ENCODE data around the gene SCAPER. TPM values are rescaled to one million over a fixed set of nuclear protein-coding genes. Genes with fewer than 3 reads are reported as not detected.

SCAPER gene
- total and polyA plus RNA-seq, 4 donors: 3.3 to 18.0 (median 9.9) TPM

GRCh38 chr15:76333309-76333708 is 571.8 kb downstream of the SCAPER start (continued):
- TF ChIP-seq SP1 (IDR thresholded peaks at IDR 0.05) (no peak), ZBTB33 (IDR thresholded peaks at IDR 0.05) (no peak), NR2F2 (IDR thresholded peaks at IDR 0.05) (no peak), RAD21 (IDR thresholded peaks at IDR 0.05) (no peak), HNF4A (conservative IDR thresholded peaks at IDR 0.05) (no peak), TAF1 (conservative IDR thresholded peaks at IDR 0.05) (no peak), HNF4G (IDR thresholded peaks at IDR 0.05) (no peak)

GRCh38 chr15:76332796-76333195 is 572.3 kb downstream of the SCAPER start:
- Histone ChIP-seq H3K27ac (ENCODE audit: low read depth in 1 of 2, low read length in 2 of 2) (no peak overlapping the region), H3K9ac (ENCODE audit: low read depth in 1 of 2, low read length in 2 of 2) (no peak overlapping the region), H3K4me3 (ENCODE audit: low read depth in 1 of 3, low read length in 3 of 3) (no peak overlapping the region), H3K27me3 (ENCODE audit: control insufficient read depth in 4 of 4, insufficient read depth in 4 of 4, low read length in 3 of 4) (peaks cover 0 to 19% (median 9%) of the 10 kb centered on the region in 4 donors), H3K4me1 (ENCODE audit: control insufficient read depth in 4 of 4, insufficient read depth in 4 of 4, low read length in 3 of 4) (peaks cover 0 to 18% (median 8%) of the 10 kb centered on the region in 4 donors), H3K9me3 (ENCODE audit: control insufficient read depth in 4 of 4, low read length in 3 of 4) (peaks cover 0 to 9% (median 0%) of the 10 kb centered on the region in 4 donors), H3K36me3 (ENCODE audit: control insufficient read depth in 4 of 4, insufficient read depth in 3 of 4, low read depth in 1 of 4, low read length in 3 of 4) (no peaks in the 10 kb centered on the region)
- WGBS: 92% methylated on average over 1 of the region's 1 CpG
- DNase-seq (ENCODE audit: low spot score): no peak
- TF ChIP-seq JUND (IDR thresholded peaks at IDR 0.05) (no peak), YY1 (IDR thresholded peaks at IDR 0.05) (no peak), RAD21 (IDR thresholded peaks at IDR 0.05) (no peak), NR2F2 (IDR thresholded peaks at IDR 0.05) (no peak), HNF4G (IDR thresholded peaks at IDR 0.05) (no peak), ZBTB33 (IDR thresholded peaks at IDR 0.05) (no peak), TAF1 (conservative IDR thresholded peaks at IDR 0.05) (no peak), CTCF (IDR thresholded peaks at IDR 0.05; ENCODE audit: low read depth, low read length, missing input control) (no peak), MAX (IDR thresholded peaks at IDR 0.05) (no peak)

- Histone ChIP-seq H3K4me3 (ENCODE audit: low read depth in 1 of 3, low read length in 3 of 3) (no peak overlapping the region), H3K4me1 (ENCODE audit: control insufficient read depth in 4 of 4, insufficient read depth in 4 of 4, low read length in 3 of 4) (peaks cover 0 to 5% (median 2%) of the 10 kb centered on the region in 4 donors), H3K27me3 (ENCODE audit: control insufficient read depth in 4 of 4, insufficient read depth in 4 of 4, low read length in 3 of 4) (peaks cover 0 to 4% (median 1%) of the 10 kb centered on the region in 4 donors), H3K9ac (ENCODE audit: low read depth in 1 of 2, low read length in 2 of 2) (no peak overlapping the region), H3K27ac (ENCODE audit: low read depth in 1 of 2, low read length in 2 of 2) (no peak overlapping the region), H3K9me3 (ENCODE audit: control insufficient read depth in 4 of 4, low read length in 3 of 4) (peaks cover 0 to under 1% (median 0%) of the 10 kb centered on the region in 4 donors), H3K36me3 (ENCODE audit: control insufficient read depth in 4 of 4, insufficient read depth in 3 of 4, low read depth in 1 of 4, low read length in 3 of 4) (no peaks in the 10 kb centered on the region)
- WGBS: 60% methylated on average over 7 of the region's 7 CpGs
- no peak for DNase-seq (ENCODE audit: low spot score)
- TF ChIP-seq NR2F2 (IDR thresholded peaks at IDR 0.05) (no peak), RAD21 (IDR thresholded peaks at IDR 0.05) (peak; percentile 84 to 90), FOXA2 (IDR thresholded peaks at IDR 0.05) (no peak), ZBTB33 (IDR thresholded peaks at IDR 0.05) (no peak), HNF4A (conservative IDR thresholded peaks at IDR 0.05) (no peak), CTCF (IDR thresholded peaks at IDR 0.05; ENCODE audit: low read depth, low read length, missing input control) (peak; percentile 78), YY1 (IDR thresholded peaks at IDR 0.05) (no peak), JUND (IDR thresholded peaks at IDR 0.05) (no peak)
These were observed 575.0 kb downstream of the SCAPER start for GRCh38 chr15:76330080-76330680.
